ENCODE data around the gene PHF23. TPM values are rescaled to one million over a fixed set of nuclear protein-coding genes. Genes with fewer than 3 reads are reported as not detected.

PHF23 gene
- total and polyA plus RNA-seq, 10 donors: 27.4 to 50.4 (median 37.7) TPM

- H3K27ac ChIP-seq: no peak overlapping the region
- DNase-seq: no peak
- WGBS, 5 donors: 56 to 76% (median 74%) methylated on average over 23 to 37 of the region's 37 CpGs
- no peaks in the 10 kb centered on the region for H3K27me3 ChIP-seq (replicated peaks in 1 of 7)
- intact Hi-C loops (cut with DNase I; ENCODE audit: low total_unique reads): no loop called here
- peaks cover 18 to 64% (median 39%) of the 10 kb centered on the region in 6 donors for H3K4me1 ChIP-seq
- TF ChIP-seq CTCF (IDR thresholded peaks at IDR 0.05 in 8 of 11, conservative IDR thresholded peaks at IDR 0.05 in 3 of 11) (no peak), POLR2AphosphoS5 (IDR thresholded peaks at IDR 0.05) (no peak), POLR2A (IDR thresholded peaks at IDR 0.05) (no peak)
- H3K9me3 ChIP-seq: no peaks in the 10 kb centered on the region
- H3K36me3 ChIP-seq: no peaks in the 10 kb centered on the region
- H3K4me3 ChIP-seq: no peak overlapping the region
Observed at GRCh38 chr17:7211491-7212273, 27.6 kb downstream of the PHF23 start.

GRCh38 chr17:7208754-7209460 lies 30.4 kb downstream of the PHF23 start:
- Histone ChIP-seq H3K4me3 (no peak overlapping the region), H3K9me3 (no peaks in the 10 kb centered on the region), H3K36me3 (peaks cover 0 to 2% (median 0%) of the 10 kb centered on the region in 6 donors), H3K4me1 (peaks cover 2 to 64% (median 34%) of the 10 kb centered on the region in 6 donors), H3K27me3 (replicated peaks in 1 of 7) (no peaks in the 10 kb centered on the region), H3K27ac (no peak overlapping the region)
- intact Hi-C loops (cut with DNase I; ENCODE audit: low total_unique reads): no loop called here
- 85 to 96% (median 91%) methylated on average over 8 to 9 of the region's 9 CpGs for WGBS, 5 donors
- no peak for DNase-seq
- no peak for TF ChIP-seq POLR2A (IDR thresholded peaks at IDR 0.05)
- TF ChIP-seq POLR2AphosphoS5 (IDR thresholded peaks at IDR 0.05): no peak
- no peak for TF ChIP-seq CTCF (IDR thresholded peaks at IDR 0.05 in 8 of 11, conservative IDR thresholded peaks at IDR 0.05 in 3 of 11)

- peak overlapping the region in 1 of 8 donors; percentile 84 for H3K27ac ChIP-seq
- TF ChIP-seq CTCF (IDR thresholded peaks at IDR 0.05 in 8 of 11, conservative IDR thresholded peaks at IDR 0.05 in 3 of 11) (no peak), POLR2AphosphoS5 (IDR thresholded peaks at IDR 0.05) (no peak), POLR2A (IDR thresholded peaks at IDR 0.05) (no peak)
- H3K4me1 ChIP-seq: peaks cover 0 to 60% (median 30%) of the 10 kb centered on the region in 6 donors
- peaks cover 0 to 10% (median 5%) of the 10 kb centered on the region in 6 donors for H3K36me3 ChIP-seq
- 72 to 82% (median 76%) methylated on average over 17 to 21 of the region's 21 CpGs for WGBS, 5 donors
- H3K9me3 ChIP-seq: no peaks in the 10 kb centered on the region
- H3K4me3 ChIP-seq: no peak overlapping the region
- no peaks in the 10 kb centered on the region for H3K27me3 ChIP-seq (replicated peaks in 1 of 7)
- intact Hi-C loops (cut with DNase I; ENCODE audit: low total_unique reads): no loop called here
- DNase-seq: no peak
Observed at GRCh38 chr17:7208027-7208571, 31.2 kb downstream of the PHF23 start.
